A549 (cell line): ENCODE measurements around the gene RPS15.

Experiments used
- BCL3 ChIP-seq: fragments of >200 bp; sonication (Bioruptor Twin); formaldehyde crosslinking; IDR thresholded peaks from 3 replicates; pipeline ENCODE4 v1.6.1; 2016
- CBX2 ChIP-seq: fragments of 200-600 bp; sonication (generic); IDR thresholded peaks from 2 replicates; pipeline ENCODE4 v1.6.1; 2016; ENCODE audit warnings: low read depth, mild to moderate bottlenecking, borderline replicate concordance
- CTCF ChIP-seq: fragments of >200 bp; sonication (Bioruptor Twin); formaldehyde crosslinking; IDR thresholded peaks from 3 replicates; pipeline ENCODE4 v1.5.1; 2016
- EHMT2 ChIP-seq: fragments of 200-600 bp; sonication (generic); IDR thresholded peaks from 2 replicates; pipeline ENCODE4 v1.6.1; 2016; ENCODE audit warnings: antibody characterized with exemption, low read depth, mild to moderate bottlenecking, moderate library complexity
- EP300 ChIP-seq, 2 experiments: fragments of >200 bp; sonication (Bioruptor Twin); formaldehyde crosslinking; IDR thresholded peaks; 2 replicates in 1 of 2; 3 replicates in 1 of 2; pipeline ENCODE4 v1.6.1; 2016 to 2017
- MAX ChIP-seq: IDR thresholded peaks from 2 replicates; pipeline ENCODE4 v1.6.1; 2012
- NFE2L2 ChIP-seq: fragments of 150-350 bp; conservative IDR thresholded peaks from 2 replicates; pipeline ENCODE4 v1.6.1; 2014; ENCODE audit warnings: low read length
- POLR2A ChIP-seq: IDR thresholded peaks from 2 replicates; pipeline ENCODE4 v1.6.1; 2012; ENCODE audit warnings: mild to moderate bottlenecking, low read length
- POLR2AphosphoS2 ChIP-seq: conservative IDR thresholded peaks from 2 replicates; pipeline ENCODE4 v1.6.1; 2012; ENCODE audit warnings: low read length, improper control_type of control experiment, inconsistent platforms
- RARB ChIP-seq: fragments of 250-450 bp; sonication (Bioruptor Pico); IDR thresholded peaks from 2 replicates; pipeline ENCODE4 v1.8.0; 2021; ENCODE audit warnings: mild to moderate bottlenecking, moderate library complexity
- REST ChIP-seq: fragments of 200-600 bp; sonication (generic); IDR thresholded peaks from 2 replicates; pipeline ENCODE4 v1.6.1; 2016; ENCODE audit warnings: antibody characterized with exemption, mild to moderate bottlenecking, moderate library complexity
- USF2 ChIP-seq: fragments of 450-650 bp; IDR thresholded peaks from 2 replicates; pipeline ENCODE4 v1.6.1; 2014; ENCODE audit warnings: antibody characterized with exemption

GRCh38 chr19:1417145-1417544 lies 21.1 kb upstream of the RPS15 start:
- TF ChIP-seq POLR2AphosphoS2 (no peak), REST (no peak), CTCF (no peak), POLR2A (no peak), NFE2L2 (no peak), RARB (CRISPR knock-in tag) (no peak), BCL3 (no peak), MAX (no peak), EHMT2 (no peak), USF2 (no peak), EP300 (IDR thresholded peaks at IDR 0.05) (no peak), CBX2 (no peak)
